ENCODE data around the gene CDK15. TPM values are rescaled to one million over a fixed set of nuclear protein-coding genes. Genes with fewer than 3 reads are reported as not detected.

Gene CDK15
- total and polyA plus RNA-seq, 3 experiments from 2014 or later: not detected

GRCh38 chr2:201854221-201854801 is 48.0 kb downstream of the CDK15 start:
- peak overlapping the region in 1 of 8 donors; percentile 24 for H3K27ac Mint-ChIP-seq
- H3K27me3 ChIP-seq (ENCODE audit: insufficient read depth, low read length, poor library complexity, severe bottlenecking): no peaks in the 10 kb centered on the region
- no peak overlapping the region for H3K4me3 Mint-ChIP-seq
- peaks cover 9 to 11% (median 10%) of the 10 kb centered on the region in 3 donors for H3K4me1 Mint-ChIP-seq
- H3K36me3 ChIP-seq (ENCODE audit: insufficient read depth, low read length): no peaks in the 10 kb centered on the region
- H3K27me3 Mint-ChIP-seq: peaks cover 13 to 43% of the 10 kb centered on the region in 2 donors
- CTCF ChIA-PET: interaction anchor here (0.7 kb wide), 1 partner anchor 324 kb away, joined by 3 read pairs; no protein-coding TSS in a partner anchor
- H3K9me3 ChIP-seq (ENCODE audit: low read length): no peaks in the 10 kb centered on the region
- no peak overlapping the region for H3K27ac ChIP-seq (ENCODE audit: low read depth, low read length)
- peaks cover 9% of the 10 kb centered on the region for H3K4me1 ChIP-seq (ENCODE audit: insufficient read depth, low read length)
- no peak for DNase-seq
- peaks cover 0 to 4% (median 0%) of the 10 kb centered on the region in 5 donors for H3K9me3 Mint-ChIP-seq
- POLR2A ChIA-PET: no interaction called here
- no peaks in the 10 kb centered on the region for H3K36me3 Mint-ChIP-seq
- no peak overlapping the region for H3K4me3 ChIP-seq (ENCODE audit: low read length)

DNA sequence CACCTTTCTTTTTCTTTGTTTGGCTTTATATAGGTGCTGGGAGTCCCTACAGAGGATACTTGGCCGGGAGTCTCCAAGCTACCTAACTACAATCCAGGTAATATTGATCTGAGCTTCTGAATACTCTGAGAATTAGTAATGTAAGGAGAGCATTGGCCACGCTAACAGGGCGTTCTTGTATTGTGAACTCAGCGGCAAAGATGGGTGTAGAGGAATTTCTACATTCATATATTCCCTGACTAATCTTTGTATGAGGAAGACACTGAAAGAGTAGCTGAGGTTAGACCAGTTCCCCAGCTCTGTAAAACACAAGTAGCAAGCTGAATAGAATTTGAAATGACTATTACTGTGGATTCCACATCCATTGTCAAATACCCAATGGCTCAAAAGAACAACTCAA is 48.5 kb downstream of the CDK15 start:
- Histone ChIP-seq H3K27me3 (ENCODE audit: insufficient read depth, low read length, poor library complexity, severe bottlenecking) (no peaks in the 10 kb centered on the region), H3K4me3 (ENCODE audit: low read length) (no peak overlapping the region), H3K9me3 (ENCODE audit: low read length) (no peaks in the 10 kb centered on the region), H3K27ac (ENCODE audit: low read depth, low read length) (no peak overlapping the region), H3K36me3 (ENCODE audit: insufficient read depth, low read length) (no peaks in the 10 kb centered on the region), H3K4me1 (ENCODE audit: insufficient read depth, low read length) (peaks cover 9% of the 10 kb centered on the region)
- Mint-ChIP-seq H3K4me1 (peaks cover 9 to 12% (median 11%) of the 10 kb centered on the region in 3 donors), H3K27ac (no peak overlapping the region), H3K9me3 (peaks cover 0 to 4% (median 0%) of the 10 kb centered on the region in 5 donors), H3K4me3 (no peak overlapping the region), H3K36me3 (no peaks in the 10 kb centered on the region), H3K27me3 (peaks cover 12 to 43% of the 10 kb centered on the region in 2 donors)
- CTCF ChIA-PET: interaction anchor here (0.7 kb wide), 1 partner anchor 324 kb away, joined by 3 read pairs; no protein-coding TSS in a partner anchor
- DNase-seq: no peak
- POLR2A ChIA-PET: no interaction called here

- Mint-ChIP-seq H3K27me3 (peaks cover 12 to 46% of the 10 kb centered on the region in 2 donors), H3K27ac (no peak overlapping the region), H3K4me1 (peaks cover 9 to 12% (median 11%) of the 10 kb centered on the region in 3 donors), H3K36me3 (no peaks in the 10 kb centered on the region), H3K9me3 (peaks cover 0 to 4% (median 0%) of the 10 kb centered on the region in 5 donors), H3K4me3 (no peak overlapping the region)
- Histone ChIP-seq H3K27me3 (ENCODE audit: insufficient read depth, low read length, poor library complexity, severe bottlenecking) (no peaks in the 10 kb centered on the region), H3K4me3 (ENCODE audit: low read length) (no peak overlapping the region), H3K27ac (ENCODE audit: low read depth, low read length) (no peak overlapping the region), H3K36me3 (ENCODE audit: insufficient read depth, low read length) (no peaks in the 10 kb centered on the region), H3K9me3 (ENCODE audit: low read length) (no peaks in the 10 kb centered on the region), H3K4me1 (ENCODE audit: insufficient read depth, low read length) (peaks cover 10% of the 10 kb centered on the region)
- ChIA-PET POLR2A (no interaction called here), CTCF (interaction anchor here (0.7 kb wide), 1 partner anchor 8 kb away, joined by 3 read pairs; no protein-coding TSS in a partner anchor)
- no peak for DNase-seq
These were observed 49.0 kb downstream of the CDK15 start for GRCh38 chr2:201855356-201855755.

DNA sequence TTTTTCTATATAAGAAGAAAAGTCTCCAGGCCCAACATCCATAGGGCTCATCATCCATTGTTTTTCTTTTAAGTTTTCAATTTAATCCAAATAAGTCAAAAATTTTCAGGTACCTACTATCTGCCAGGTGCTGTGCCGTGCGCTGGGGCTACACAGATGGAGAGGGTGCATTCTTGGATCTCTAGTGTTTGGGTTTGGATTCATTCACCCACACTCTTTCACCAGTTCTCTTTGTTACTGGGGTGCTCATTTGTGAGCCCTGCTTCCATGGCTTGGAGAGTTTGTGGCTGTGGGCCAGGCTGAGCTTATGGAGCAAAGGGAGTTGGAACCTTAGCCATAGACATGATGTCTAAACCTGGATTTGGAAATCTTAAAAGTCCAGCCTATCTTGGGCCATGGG is 51.0 kb downstream of the CDK15 start:
- H3K4me3 Mint-ChIP-seq: no peak overlapping the region
- DNase-seq: no peak
- H3K9me3 Mint-ChIP-seq: no peaks in the 10 kb centered on the region
- peaks cover 14 to 49% of the 10 kb centered on the region in 2 donors for H3K27me3 Mint-ChIP-seq
- Histone ChIP-seq H3K4me1 (ENCODE audit: insufficient read depth, low read length) (peaks cover 17% of the 10 kb centered on the region), H3K27ac (ENCODE audit: low read depth, low read length) (no peak overlapping the region), H3K36me3 (ENCODE audit: insufficient read depth, low read length) (no peaks in the 10 kb centered on the region), H3K9me3 (ENCODE audit: low read length) (no peaks in the 10 kb centered on the region), H3K4me3 (ENCODE audit: low read length) (no peak overlapping the region), H3K27me3 (ENCODE audit: insufficient read depth, low read length, poor library complexity, severe bottlenecking) (peaks cover 7% of the 10 kb centered on the region)
- POLR2A ChIA-PET: no interaction called here
- no peak overlapping the region for H3K27ac Mint-ChIP-seq
- no peaks in the 10 kb centered on the region for H3K36me3 Mint-ChIP-seq
- peaks cover 16 to 20% (median 16%) of the 10 kb centered on the region in 3 donors for H3K4me1 Mint-ChIP-seq
- CTCF ChIA-PET: interaction anchor here (0.6 kb wide), 1 partner anchor 717 kb away, joined by 3 read pairs; no protein-coding TSS in a partner anchor

DNA sequence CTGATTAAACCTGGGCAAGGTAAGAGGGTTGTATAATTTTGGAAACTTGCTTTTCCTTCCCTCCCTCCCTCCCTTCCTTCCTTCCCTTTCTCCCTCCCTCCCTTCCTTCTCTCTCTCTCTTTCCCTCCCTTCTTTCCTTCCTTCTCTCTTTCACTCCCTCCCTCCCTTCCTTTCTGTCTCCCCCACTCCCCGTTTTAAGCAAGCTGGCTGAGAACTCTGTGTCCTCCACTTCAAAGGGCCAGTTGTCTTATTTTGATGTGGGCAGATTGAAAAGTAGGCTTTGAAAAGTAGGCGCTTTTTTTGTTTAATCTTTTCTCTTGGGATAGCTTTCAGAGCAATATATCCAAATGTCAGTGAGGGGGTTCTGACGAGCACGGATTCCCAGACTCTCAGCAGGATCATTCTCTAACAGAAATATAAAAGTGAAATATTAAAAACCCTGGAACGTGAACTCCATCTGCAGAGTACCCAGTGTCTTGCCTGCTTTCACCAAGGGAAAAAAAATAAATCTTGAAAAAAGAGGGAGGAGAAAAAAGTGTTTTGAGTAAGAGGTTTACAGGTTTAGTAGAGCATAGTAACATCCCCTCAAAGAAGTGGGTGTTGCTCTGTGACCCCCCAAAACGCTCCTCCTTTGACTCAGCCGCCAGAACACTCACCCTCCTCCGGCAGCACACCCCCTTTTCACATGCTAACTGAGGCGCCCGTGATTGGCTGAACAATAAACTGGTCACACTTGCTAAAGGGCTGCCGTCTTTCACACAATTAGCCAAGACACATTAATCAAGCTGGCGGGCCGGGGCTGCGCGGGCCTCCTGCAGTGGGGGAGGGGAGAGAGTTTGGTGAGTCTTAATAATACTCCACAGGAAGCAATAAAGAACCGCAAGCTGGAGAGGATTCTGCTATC is 52.2 kb downstream of the CDK15 start:
- peaks cover 20 to 57% of the 10 kb centered on the region in 2 donors for H3K27me3 Mint-ChIP-seq
- H3K36me3 Mint-ChIP-seq: no peaks in the 10 kb centered on the region
- peak overlapping the region in 5 of 7 donors; percentile 23 to 54 (median 40) for H3K4me3 Mint-ChIP-seq
- Histone ChIP-seq H3K36me3 (ENCODE audit: insufficient read depth, low read length) (no peaks in the 10 kb centered on the region), H3K27ac (ENCODE audit: low read depth, low read length) (no peak overlapping the region), H3K27me3 (ENCODE audit: insufficient read depth, low read length, poor library complexity, severe bottlenecking) (peaks cover 7% of the 10 kb centered on the region), H3K4me3 (ENCODE audit: low read length) (no peak overlapping the region), H3K4me1 (ENCODE audit: insufficient read depth, low read length) (peaks cover 17% of the 10 kb centered on the region), H3K9me3 (ENCODE audit: low read length) (no peaks in the 10 kb centered on the region)
- H3K9me3 Mint-ChIP-seq: no peaks in the 10 kb centered on the region
- peak overlapping the region in 1 of 8 donors; percentile 52 for H3K27ac Mint-ChIP-seq
- H3K4me1 Mint-ChIP-seq: peaks cover 16 to 20% (median 16%) of the 10 kb centered on the region in 3 donors
- ChIA-PET POLR2A (no interaction called here), CTCF (interaction anchor here (1.3 to 4.2 kb wide), 2 partner anchors 321 to 326 kb away, joined by 3 to 45 read pairs; no protein-coding TSS in a partner anchor)
- DNase-seq: peak in 1 of 5 donors; percentile 12

- Histone ChIP-seq H3K36me3 (ENCODE audit: insufficient read depth, low read length) (no peaks in the 10 kb centered on the region), H3K9me3 (ENCODE audit: low read length) (no peaks in the 10 kb centered on the region), H3K4me1 (ENCODE audit: insufficient read depth, low read length) (peaks cover 17% of the 10 kb centered on the region), H3K4me3 (ENCODE audit: low read length) (no peak overlapping the region), H3K27me3 (ENCODE audit: insufficient read depth, low read length, poor library complexity, severe bottlenecking) (peaks cover 7% of the 10 kb centered on the region), H3K27ac (ENCODE audit: low read depth, low read length) (no peak overlapping the region)
- H3K9me3 Mint-ChIP-seq: no peaks in the 10 kb centered on the region
- CTCF ChIA-PET: interaction anchor here (1.2 to 4.2 kb wide), 5 partner anchors 11 to 320 kb away, joined by 3 to 45 read pairs (median 3); no protein-coding TSS in a partner anchor
- no peak for DNase-seq
- POLR2A ChIA-PET: no interaction called here
- no peaks in the 10 kb centered on the region for H3K36me3 Mint-ChIP-seq
- H3K4me3 Mint-ChIP-seq: no peak overlapping the region
- peaks cover 29 to 68% of the 10 kb centered on the region in 2 donors for H3K27me3 Mint-ChIP-seq
- H3K27ac Mint-ChIP-seq: no peak overlapping the region
- peaks cover 16 to 20% (median 16%) of the 10 kb centered on the region in 3 donors for H3K4me1 Mint-ChIP-seq
These were observed 53.6 kb downstream of the CDK15 start for GRCh38 chr2:201859949-201860348.

- H3K9me3 Mint-ChIP-seq: no peaks in the 10 kb centered on the region
- Histone ChIP-seq H3K27ac (ENCODE audit: low read depth, low read length) (no peak overlapping the region), H3K36me3 (ENCODE audit: insufficient read depth, low read length) (no peaks in the 10 kb centered on the region), H3K9me3 (ENCODE audit: low read length) (no peaks in the 10 kb centered on the region), H3K4me3 (ENCODE audit: low read length) (no peak overlapping the region), H3K4me1 (ENCODE audit: insufficient read depth, low read length) (peaks cover 17% of the 10 kb centered on the region), H3K27me3 (ENCODE audit: insufficient read depth, low read length, poor library complexity, severe bottlenecking) (peaks cover 7% of the 10 kb centered on the region)
- H3K4me3 Mint-ChIP-seq: peak overlapping the region in 1 of 7 donors; percentile 52
- DNase-seq: peak in 3 of 5 donors; percentile 18 to 47 (median 40)
- H3K27me3 Mint-ChIP-seq: peaks cover 29 to 67% of the 10 kb centered on the region in 2 donors
- H3K27ac Mint-ChIP-seq: no peak overlapping the region
- H3K36me3 Mint-ChIP-seq: no peaks in the 10 kb centered on the region
- CTCF ChIA-PET: interaction anchor here (0.7 to 4.2 kb wide), 10 partner anchors 10 to 319 kb away, joined by 3 to 45 read pairs (median 3); no protein-coding TSS in a partner anchor
- POLR2A ChIA-PET: no interaction called here
- H3K4me1 Mint-ChIP-seq: peaks cover 16 to 20% (median 16%) of the 10 kb centered on the region in 3 donors
These were observed 54.3 kb downstream of the CDK15 start for GRCh38 chr2:201860636-201861066.

Data from CD8-positive, alpha-beta memory T cell (primary cell).